Mucosa of stomach (tissue), 1 donor: Measurements from ENCODE around the gene NIPAL4.

Source experiments
- H3K27me3 ChIP-seq: one replicate; pipeline ENCODE4 v1.7.0; 2013; ENCODE audit warnings: mild to moderate bottlenecking, low read length; ENCODE audit not compliant: control insufficient read depth, insufficient read depth
- H3K36me3 ChIP-seq: one replicate; pipeline ENCODE4 v1.7.0; 2013; ENCODE audit warnings: low read length; ENCODE audit not compliant: control insufficient read depth, insufficient read depth
- H3K4me1 ChIP-seq: one replicate; pipeline ENCODE4 v1.7.0; 2013; ENCODE audit warnings: mild to moderate bottlenecking, low read length; ENCODE audit not compliant: control insufficient read depth, insufficient read depth
- H3K4me3 ChIP-seq: one replicate; pipeline ENCODE4 v1.7.0; 2013; ENCODE audit warnings: low read length
- H3K9ac ChIP-seq: one replicate; pipeline ENCODE4 v1.7.0; 2013; ENCODE audit warnings: mild to moderate bottlenecking, low read length, moderate library complexity
- H3K9me3 ChIP-seq: one replicate; pipeline ENCODE4 v1.7.0; 2013; ENCODE audit warnings: mild to moderate bottlenecking, low read length, moderate library complexity; ENCODE audit not compliant: control insufficient read depth
- donor health status: Pancreatic carcinoma.

The NIPAL4 gene

GRCh38 chr5:157492886-157493285 is 32.9 kb downstream of the NIPAL4 start:
- no peaks in the 10 kb centered on the region for H3K9me3 ChIP-seq
- H3K27me3 ChIP-seq, result no peaks in the 10 kb centered on the region
- H3K9ac ChIP-seq, result no peak overlapping the region
- H3K36me3 ChIP-seq, result no peaks in the 10 kb centered on the region
- H3K4me1 ChIP-seq, result no peaks in the 10 kb centered on the region
- no peak overlapping the region for H3K4me3 ChIP-seq

GRCh38 chr5:157494178-157494832 is 34.3 kb downstream of the NIPAL4 start:
- H3K27me3 ChIP-seq, result no peaks in the 10 kb centered on the region
- no peak overlapping the region for H3K4me3 ChIP-seq
- H3K36me3 ChIP-seq, result no peaks in the 10 kb centered on the region

GRCh38 chr5:157496864-157497263 is 36.9 kb downstream of the NIPAL4 start:
- H3K4me1 ChIP-seq, result no peaks in the 10 kb centered on the region
- no peaks in the 10 kb centered on the region for H3K36me3 ChIP-seq
- no peaks in the 10 kb centered on the region for H3K27me3 ChIP-seq
- H3K9ac ChIP-seq, result no peak overlapping the region
- no peak overlapping the region for H3K4me3 ChIP-seq
- H3K9me3 ChIP-seq, result no peaks in the 10 kb centered on the region

More at GRCh38 chr5:157494178-157494832, 34.3 kb downstream of the NIPAL4 start:
- no peak overlapping the region for H3K9ac ChIP-seq
- no peaks in the 10 kb centered on the region for H3K4me1 ChIP-seq
- H3K9me3 ChIP-seq, result no peaks in the 10 kb centered on the region

GRCh38 chr5:157497875-157498611 is 38.0 kb downstream of the NIPAL4 start:
- H3K36me3 ChIP-seq, result no peaks in the 10 kb centered on the region
- no peak overlapping the region for H3K9ac ChIP-seq
- H3K4me1 ChIP-seq, result no peaks in the 10 kb centered on the region
- H3K27me3 ChIP-seq, result no peaks in the 10 kb centered on the region
- H3K4me3 ChIP-seq, result no peak overlapping the region
- no peaks in the 10 kb centered on the region for H3K9me3 ChIP-seq

- Histone ChIP-seq H3K9me3 (no peaks in the 10 kb centered on the region), H3K9ac (no peak overlapping the region), H3K36me3 (no peaks in the 10 kb centered on the region), H3K4me1 (peaks cover 4% of the 10 kb centered on the region), H3K4me3 (no peak overlapping the region), H3K27me3 (no peaks in the 10 kb centered on the region)
Observed at GRCh38 chr5:157502143-157502647, 42.2 kb downstream of the NIPAL4 start.

GRCh38 chr5:157504053-157504452 is 44.0 kb downstream of the NIPAL4 start:
- Histone ChIP-seq H3K4me3 (no peak overlapping the region), H3K4me1 (peaks cover 10% of the 10 kb centered on the region), H3K27me3 (no peaks in the 10 kb centered on the region), H3K36me3 (no peaks in the 10 kb centered on the region), H3K9ac (no peak overlapping the region), H3K9me3 (no peaks in the 10 kb centered on the region)

- no peaks in the 10 kb centered on the region for H3K36me3 ChIP-seq
- H3K4me3 ChIP-seq, result no peak overlapping the region
- H3K9me3 ChIP-seq, result no peaks in the 10 kb centered on the region
Observed at GRCh38 chr5:157505496-157505895, 45.5 kb downstream of the NIPAL4 start.

GRCh38 chr5:157506066-157506590 is 46.1 kb downstream of the NIPAL4 start:
- Histone ChIP-seq H3K36me3 (no peaks in the 10 kb centered on the region), H3K4me3 (no peak overlapping the region)

More at GRCh38 chr5:157505496-157505895, 45.5 kb downstream of the NIPAL4 start:
- no peaks in the 10 kb centered on the region for H3K27me3 ChIP-seq
- H3K9ac ChIP-seq, result no peak overlapping the region
- H3K4me1 ChIP-seq, result peaks cover 10% of the 10 kb centered on the region

GRCh38 chr5:157506981-157507780 is 47.2 kb downstream of the NIPAL4 start:
- no peaks in the 10 kb centered on the region for H3K27me3 ChIP-seq
- H3K9ac ChIP-seq, result no peak overlapping the region
- H3K9me3 ChIP-seq, result no peaks in the 10 kb centered on the region
- H3K4me1 ChIP-seq, result peaks cover 22% of the 10 kb centered on the region
- no peak overlapping the region for H3K4me3 ChIP-seq
- H3K36me3 ChIP-seq, result no peaks in the 10 kb centered on the region

More at GRCh38 chr5:157506066-157506590, 46.1 kb downstream of the NIPAL4 start:
- H3K9me3 ChIP-seq, result no peaks in the 10 kb centered on the region
- peaks cover 14% of the 10 kb centered on the region for H3K4me1 ChIP-seq
- no peaks in the 10 kb centered on the region for H3K27me3 ChIP-seq
- no peak overlapping the region for H3K9ac ChIP-seq

GRCh38 chr5:157509093-157509492 is 49.1 kb downstream of the NIPAL4 start:
- no peaks in the 10 kb centered on the region for H3K27me3 ChIP-seq
- H3K9me3 ChIP-seq, result no peaks in the 10 kb centered on the region
- peaks cover 29% of the 10 kb centered on the region for H3K4me1 ChIP-seq
- H3K9ac ChIP-seq, result no peak overlapping the region
- H3K36me3 ChIP-seq, result no peaks in the 10 kb centered on the region
- H3K4me3 ChIP-seq, result no peak overlapping the region

GRCh38 chr5:157509587-157509986 is 49.6 kb downstream of the NIPAL4 start:
- H3K9ac ChIP-seq, result no peak overlapping the region
- H3K36me3 ChIP-seq, result no peaks in the 10 kb centered on the region
- H3K27me3 ChIP-seq, result no peaks in the 10 kb centered on the region
- H3K9me3 ChIP-seq, result no peaks in the 10 kb centered on the region
- H3K4me1 ChIP-seq, result peaks cover 29% of the 10 kb centered on the region
- H3K4me3 ChIP-seq, result no peak overlapping the region
